MM.1S (cell line): Measurements from ENCODE around the gene CLP1.

Experiments
- CTCF ChIP-seq: fragments of 300-600 bp; sonication (generic); IDR thresholded peaks from 2 replicates; pipeline ENCODE4 v1.5.1; 2016; ENCODE audit warnings: antibody characterized with exemption, low read length, mixed read lengths
- EZH2 ChIP-seq: fragments of 300-600 bp; sonication (generic); optimal IDR thresholded peaks from 2 replicates; pipeline ENCODE3; 2017; ENCODE audit warnings: low read depth, mild to moderate bottlenecking, antibody characterized with exemption, low read length, mixed read lengths
- EZH2phosphoT487 ChIP-seq: fragments of 300-600 bp; sonication (generic); IDR thresholded peaks from 2 replicates; pipeline ENCODE4 v1.6.1; 2018; ENCODE audit warnings: antibody characterized with exemption, low read length

- TF ChIP-seq CTCF (no peak), EZH2 (no peak), EZH2phosphoT487 (no peak)
Measured at GRCh38 chr11:57703341-57703740, 45.8 kb downstream of the CLP1 start.
